ENCODE measurements around the gene CRYBA2. TPM values are rescaled to one million over a fixed set of nuclear protein-coding genes. Genes with fewer than 3 reads are reported as not detected.

CRYBA2 gene
- total and polyA plus RNA-seq, 2 experiments from 2014 or later = not detected

DNA sequence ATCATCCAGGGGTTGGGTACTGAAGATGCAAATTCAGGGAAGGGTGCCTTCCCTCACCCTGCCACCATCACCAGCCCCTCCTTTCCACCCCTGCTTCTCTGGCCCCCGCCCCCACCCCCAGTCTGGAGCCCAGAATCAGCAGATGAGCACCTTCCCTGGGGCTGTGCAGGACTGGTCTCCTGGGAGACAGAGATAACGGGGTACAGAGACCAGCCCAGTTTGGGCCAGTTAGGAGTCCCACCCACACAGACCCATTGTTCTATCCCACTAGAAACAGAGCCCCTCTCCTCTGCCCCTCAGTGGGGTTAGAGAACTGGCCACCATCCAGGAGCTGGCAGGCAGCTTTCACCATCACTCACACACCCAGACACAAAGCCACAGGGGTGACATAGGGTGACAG is 4.5 kb upstream of the CRYBA2 start:
- Mint-ChIP-seq H3K4me3 (no peak overlapping the region), H3K27me3 (ENCODE audit: insufficient read depth, low read depth, poor library complexity) (peaks cover 99% of the 10 kb centered on the region), H3K4me1 (peaks cover 24% of the 10 kb centered on the region), H3K9me3 (no peaks in the 10 kb centered on the region), H3K36me3 (ENCODE audit: low read depth) (no peaks in the 10 kb centered on the region), H3K27ac (no peak overlapping the region)
- H3F3A ChIP-seq (replicated peaks; ENCODE audit: low read depth) = peaks cover 11% of the 10 kb centered on the region; the same call in 1 of the 2 replicates
- H3K27me3 ChIP-seq (ENCODE audit: insufficient read depth) = peaks cover 100% of the 10 kb centered on the region
- no peaks in the 10 kb centered on the region for H3K79me2 ChIP-seq (replicated peaks; ENCODE audit: insufficient read depth)
- H3K4me1 ChIP-seq (ENCODE audit: insufficient read depth) = peaks cover 44% of the 10 kb centered on the region
- H3K9me2 ChIP-seq (ENCODE audit: insufficient read depth) = no peaks in the 10 kb centered on the region
- H4K20me1 ChIP-seq (replicated peaks; ENCODE audit: insufficient read depth) = peaks cover 7% of the 10 kb centered on the region; the same call in 1 of the 2 replicates
- no peak overlapping the region for H3K27ac ChIP-seq (ENCODE audit: low read depth)
- TF ChIP-seq STAT1 (IDR thresholded peaks at IDR 0.05; ENCODE audit: unreplicated experiment) (no peak), ZNF331 (CRISPR knock-in tag; IDR thresholded peaks at IDR 0.05; ENCODE audit: low read depth) (no peak), EZH2phosphoT487 (IDR thresholded peaks at IDR 0.05; ENCODE audit: unreplicated experiment) (no peak), ZNF114 (CRISPR knock-in tag; IDR thresholded peaks at IDR 0.05) (no peak), CREB1 (CRISPR knock-in tag; IDR thresholded peaks at IDR 0.05; ENCODE audit: low read depth) (no peak), POLR2AphosphoS5 (IDR thresholded peaks at IDR 0.05; ENCODE audit: low read depth) (no peak), EZH2 (IDR thresholded peaks at IDR 0.05; ENCODE audit: low read depth, unreplicated experiment) (no peak), JUNB (IDR thresholded peaks at IDR 0.05; ENCODE audit: unreplicated experiment) (no peak), NANOG (IDR thresholded peaks at IDR 0.05; ENCODE audit: borderline replicate concordance) (no peak)
- TF ChIP-seq, protein P1, sequence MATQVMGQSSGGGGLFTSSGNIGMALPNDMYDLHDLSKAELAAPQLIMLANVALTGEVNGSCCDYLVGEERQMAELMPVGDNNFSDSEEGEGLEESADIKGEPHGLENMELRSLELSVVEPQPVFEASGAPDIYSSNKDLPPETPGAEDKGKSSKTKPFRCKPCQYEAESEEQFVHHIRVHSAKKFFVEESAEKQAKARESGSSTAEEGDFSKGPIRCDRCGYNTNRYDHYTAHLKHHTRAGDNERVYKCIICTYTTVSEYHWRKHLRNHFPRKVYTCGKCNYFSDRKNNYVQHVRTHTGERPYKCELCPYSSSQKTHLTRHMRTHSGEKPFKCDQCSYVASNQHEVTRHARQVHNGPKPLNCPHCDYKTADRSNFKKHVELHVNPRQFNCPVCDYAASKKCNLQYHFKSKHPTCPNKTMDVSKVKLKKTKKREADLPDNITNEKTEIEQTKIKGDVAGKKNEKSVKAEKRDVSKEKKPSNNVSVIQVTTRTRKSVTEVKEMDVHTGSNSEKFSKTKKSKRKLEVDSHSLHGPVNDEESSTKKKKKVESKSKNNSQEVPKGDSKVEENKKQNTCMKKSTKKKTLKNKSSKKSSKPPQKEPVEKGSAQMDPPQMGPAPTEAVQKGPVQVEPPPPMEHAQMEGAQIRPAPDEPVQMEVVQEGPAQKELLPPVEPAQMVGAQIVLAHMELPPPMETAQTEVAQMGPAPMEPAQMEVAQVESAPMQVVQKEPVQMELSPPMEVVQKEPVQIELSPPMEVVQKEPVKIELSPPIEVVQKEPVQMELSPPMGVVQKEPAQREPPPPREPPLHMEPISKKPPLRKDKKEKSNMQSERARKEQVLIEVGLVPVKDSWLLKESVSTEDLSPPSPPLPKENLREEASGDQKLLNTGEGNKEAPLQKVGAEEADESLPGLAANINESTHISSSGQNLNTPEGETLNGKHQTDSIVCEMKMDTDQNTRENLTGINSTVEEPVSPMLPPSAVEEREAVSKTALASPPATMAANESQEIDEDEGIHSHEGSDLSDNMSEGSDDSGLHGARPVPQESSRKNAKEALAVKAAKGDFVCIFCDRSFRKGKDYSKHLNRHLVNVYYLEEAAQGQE (IDR thresholded peaks at IDR 0.05; ENCODE audit: unreplicated experiment) = no peak
- TF ChIP-seq, protein P2, sequence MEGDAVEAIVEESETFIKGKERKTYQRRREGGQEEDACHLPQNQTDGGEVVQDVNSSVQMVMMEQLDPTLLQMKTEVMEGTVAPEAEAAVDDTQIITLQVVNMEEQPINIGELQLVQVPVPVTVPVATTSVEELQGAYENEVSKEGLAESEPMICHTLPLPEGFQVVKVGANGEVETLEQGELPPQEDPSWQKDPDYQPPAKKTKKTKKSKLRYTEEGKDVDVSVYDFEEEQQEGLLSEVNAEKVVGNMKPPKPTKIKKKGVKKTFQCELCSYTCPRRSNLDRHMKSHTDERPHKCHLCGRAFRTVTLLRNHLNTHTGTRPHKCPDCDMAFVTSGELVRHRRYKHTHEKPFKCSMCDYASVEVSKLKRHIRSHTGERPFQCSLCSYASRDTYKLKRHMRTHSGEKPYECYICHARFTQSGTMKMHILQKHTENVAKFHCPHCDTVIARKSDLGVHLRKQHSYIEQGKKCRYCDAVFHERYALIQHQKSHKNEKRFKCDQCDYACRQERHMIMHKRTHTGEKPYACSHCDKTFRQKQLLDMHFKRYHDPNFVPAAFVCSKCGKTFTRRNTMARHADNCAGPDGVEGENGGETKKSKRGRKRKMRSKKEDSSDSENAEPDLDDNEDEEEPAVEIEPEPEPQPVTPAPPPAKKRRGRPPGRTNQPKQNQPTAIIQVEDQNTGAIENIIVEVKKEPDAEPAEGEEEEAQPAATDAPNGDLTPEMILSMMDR (conservative IDR thresholded peaks at IDR 0.05; ENCODE audit: low read depth in 2 of 2) = no peak
- TF ChIP-seq, protein P3, sequence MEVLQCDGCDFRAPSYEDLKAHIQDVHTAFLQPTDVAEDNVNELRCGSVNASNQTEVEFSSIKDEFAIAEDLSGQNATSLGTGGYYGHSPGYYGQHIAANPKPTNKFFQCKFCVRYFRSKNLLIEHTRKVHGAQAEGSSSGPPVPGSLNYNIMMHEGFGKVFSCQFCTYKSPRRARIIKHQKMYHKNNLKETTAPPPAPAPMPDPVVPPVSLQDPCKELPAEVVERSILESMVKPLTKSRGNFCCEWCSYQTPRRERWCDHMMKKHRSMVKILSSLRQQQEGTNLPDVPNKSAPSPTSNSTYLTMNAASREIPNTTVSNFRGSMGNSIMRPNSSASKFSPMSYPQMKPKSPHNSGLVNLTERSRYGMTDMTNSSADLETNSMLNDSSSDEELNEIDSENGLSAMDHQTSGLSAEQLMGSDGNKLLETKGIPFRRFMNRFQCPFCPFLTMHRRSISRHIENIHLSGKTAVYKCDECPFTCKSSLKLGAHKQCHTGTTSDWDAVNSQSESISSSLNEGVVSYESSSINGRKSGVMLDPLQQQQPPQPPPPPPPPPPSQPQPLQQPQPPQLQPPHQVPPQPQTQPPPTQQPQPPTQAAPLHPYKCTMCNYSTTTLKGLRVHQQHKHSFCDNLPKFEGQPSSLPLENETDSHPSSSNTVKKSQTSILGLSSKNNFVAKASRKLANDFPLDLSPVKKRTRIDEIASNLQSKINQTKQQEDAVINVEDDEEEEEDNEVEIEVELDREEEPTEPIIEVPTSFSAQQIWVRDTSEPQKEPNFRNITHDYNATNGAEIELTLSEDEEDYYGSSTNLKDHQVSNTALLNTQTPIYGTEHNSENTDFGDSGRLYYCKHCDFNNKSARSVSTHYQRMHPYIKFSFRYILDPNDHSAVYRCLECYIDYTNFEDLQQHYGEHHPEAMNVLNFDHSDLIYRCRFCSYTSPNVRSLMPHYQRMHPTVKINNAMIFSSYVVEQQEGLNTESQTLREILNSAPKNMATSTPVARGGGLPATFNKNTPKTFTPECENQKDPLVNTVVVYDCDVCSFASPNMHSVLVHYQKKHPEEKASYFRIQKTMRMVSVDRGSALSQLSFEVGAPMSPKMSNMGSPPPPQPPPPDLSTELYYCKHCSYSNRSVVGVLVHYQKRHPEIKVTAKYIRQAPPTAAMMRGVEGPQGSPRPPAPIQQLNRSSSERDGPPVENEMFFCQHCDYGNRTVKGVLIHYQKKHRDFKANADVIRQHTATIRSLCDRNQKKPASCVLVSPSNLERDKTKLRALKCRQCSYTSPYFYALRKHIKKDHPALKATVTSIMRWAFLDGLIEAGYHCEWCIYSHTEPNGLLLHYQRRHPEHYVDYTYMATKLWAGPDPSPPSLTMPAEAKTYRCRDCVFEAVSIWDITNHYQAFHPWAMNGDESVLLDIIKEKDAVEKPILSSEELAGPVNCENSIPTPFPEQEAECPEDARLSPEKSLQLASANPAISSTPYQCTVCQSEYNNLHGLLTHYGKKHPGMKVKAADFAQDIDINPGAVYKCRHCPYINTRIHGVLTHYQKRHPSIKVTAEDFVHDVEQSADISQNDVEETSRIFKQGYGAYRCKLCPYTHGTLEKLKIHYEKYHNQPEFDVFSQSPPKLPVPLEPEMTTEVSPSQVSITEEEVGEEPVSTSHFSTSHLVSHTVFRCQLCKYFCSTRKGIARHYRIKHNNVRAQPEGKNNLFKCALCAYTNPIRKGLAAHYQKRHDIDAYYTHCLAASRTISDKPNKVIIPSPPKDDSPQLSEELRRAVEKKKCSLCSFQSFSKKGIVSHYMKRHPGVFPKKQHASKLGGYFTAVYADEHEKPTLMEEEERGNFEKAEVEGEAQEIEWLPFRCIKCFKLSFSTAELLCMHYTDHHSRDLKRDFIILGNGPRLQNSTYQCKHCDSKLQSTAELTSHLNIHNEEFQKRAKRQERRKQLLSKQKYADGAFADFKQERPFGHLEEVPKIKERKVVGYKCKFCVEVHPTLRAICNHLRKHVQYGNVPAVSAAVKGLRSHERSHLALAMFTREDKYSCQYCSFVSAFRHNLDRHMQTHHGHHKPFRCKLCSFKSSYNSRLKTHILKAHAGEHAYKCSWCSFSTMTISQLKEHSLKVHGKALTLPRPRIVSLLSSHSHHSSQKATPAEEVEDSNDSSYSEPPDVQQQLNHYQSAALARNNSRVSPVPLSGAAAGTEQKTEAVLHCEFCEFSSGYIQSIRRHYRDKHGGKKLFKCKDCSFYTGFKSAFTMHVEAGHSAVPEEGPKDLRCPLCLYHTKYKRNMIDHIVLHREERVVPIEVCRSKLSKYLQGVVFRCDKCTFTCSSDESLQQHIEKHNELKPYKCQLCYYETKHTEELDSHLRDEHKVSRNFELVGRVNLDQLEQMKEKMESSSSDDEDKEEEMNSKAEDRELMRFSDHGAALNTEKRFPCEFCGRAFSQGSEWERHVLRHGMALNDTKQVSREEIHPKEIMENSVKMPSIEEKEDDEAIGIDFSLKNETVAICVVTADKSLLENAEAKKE (CRISPR knock-in tag; IDR thresholded peaks at IDR 0.05) = no peak
- TF ChIP-seq, protein P4, sequence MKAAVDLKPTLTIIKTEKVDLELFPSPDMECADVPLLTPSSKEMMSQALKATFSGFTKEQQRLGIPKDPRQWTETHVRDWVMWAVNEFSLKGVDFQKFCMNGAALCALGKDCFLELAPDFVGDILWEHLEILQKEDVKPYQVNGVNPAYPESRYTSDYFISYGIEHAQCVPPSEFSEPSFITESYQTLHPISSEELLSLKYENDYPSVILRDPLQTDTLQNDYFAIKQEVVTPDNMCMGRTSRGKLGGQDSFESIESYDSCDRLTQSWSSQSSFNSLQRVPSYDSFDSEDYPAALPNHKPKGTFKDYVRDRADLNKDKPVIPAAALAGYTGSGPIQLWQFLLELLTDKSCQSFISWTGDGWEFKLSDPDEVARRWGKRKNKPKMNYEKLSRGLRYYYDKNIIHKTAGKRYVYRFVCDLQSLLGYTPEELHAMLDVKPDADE (IDR thresholded peaks at IDR 0.05) = no peak
- no peaks in the 10 kb centered on the region for H3K36me3 ChIP-seq (ENCODE audit: insufficient read depth)
- no peak overlapping the region for H3K4me3 ChIP-seq
- no peak for ATAC-seq
- no peak overlapping the region for H2AFZ ChIP-seq
- no peak for DNase-seq (ENCODE audit: low spot score)
- no peak overlapping the region for H3K4me2 ChIP-seq
